ENCODE data around the gene CASQ1. TPM values are rescaled to one million over a fixed set of nuclear protein-coding genes. Genes with fewer than 3 reads are reported as not detected.

The CASQ1 gene
- total RNA-seq, 2 donors from 2014 or later = not detected

DNA sequence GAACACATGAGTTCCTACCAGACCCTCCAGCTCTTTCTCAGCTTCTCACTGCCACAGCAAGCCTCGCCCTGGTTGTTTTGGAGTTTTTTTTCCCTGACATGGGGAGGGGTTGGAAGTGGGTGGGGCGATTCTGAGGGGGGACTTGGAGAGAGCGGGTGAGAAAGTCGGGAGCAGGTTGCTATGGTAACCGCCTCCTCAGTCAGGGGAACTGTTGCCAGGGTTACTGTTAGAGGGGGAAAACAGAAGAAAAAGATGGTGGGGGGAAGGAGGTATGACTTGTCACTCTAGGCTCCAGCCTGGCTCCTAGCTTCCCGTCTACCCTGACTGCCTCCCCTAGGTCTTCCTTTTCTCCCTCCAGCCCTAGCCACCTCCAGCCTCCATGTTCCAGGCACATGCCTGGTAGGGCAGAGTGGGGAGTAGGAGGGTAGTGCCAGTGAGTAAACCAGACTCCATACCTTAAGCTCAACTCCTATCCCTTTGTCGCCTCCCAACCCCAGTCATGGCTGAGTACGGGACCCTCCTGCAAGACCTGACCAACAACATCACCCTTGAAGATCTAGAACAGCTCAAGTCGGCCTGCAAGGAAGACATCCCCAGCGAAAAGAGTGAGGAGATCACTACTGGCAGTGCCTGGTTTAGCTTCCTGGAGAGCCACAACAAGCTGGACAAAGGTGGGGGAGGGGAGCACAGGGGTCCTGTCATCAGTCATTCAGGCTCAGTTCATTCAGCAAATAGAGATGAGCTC, 20.8 kb downstream of the CASQ1 start:
- DNase-seq = no peak
- Mint-ChIP-seq H3K36me3 (ENCODE audit: low read depth) (peaks cover 16% of the 10 kb centered on the region), H3K4me3 (no peak overlapping the region), H3K27me3 (no peaks in the 10 kb centered on the region), H3K4me1 (peaks cover 49% of the 10 kb centered on the region), H3K27ac (peak overlapping the region; percentile 54)
- no peak for ATAC-seq
- H3K9me3 ChIP-seq (ENCODE audit: control insufficient read depth, low read length, poor library complexity, severe bottlenecking) = no peaks in the 10 kb centered on the region

DNA sequence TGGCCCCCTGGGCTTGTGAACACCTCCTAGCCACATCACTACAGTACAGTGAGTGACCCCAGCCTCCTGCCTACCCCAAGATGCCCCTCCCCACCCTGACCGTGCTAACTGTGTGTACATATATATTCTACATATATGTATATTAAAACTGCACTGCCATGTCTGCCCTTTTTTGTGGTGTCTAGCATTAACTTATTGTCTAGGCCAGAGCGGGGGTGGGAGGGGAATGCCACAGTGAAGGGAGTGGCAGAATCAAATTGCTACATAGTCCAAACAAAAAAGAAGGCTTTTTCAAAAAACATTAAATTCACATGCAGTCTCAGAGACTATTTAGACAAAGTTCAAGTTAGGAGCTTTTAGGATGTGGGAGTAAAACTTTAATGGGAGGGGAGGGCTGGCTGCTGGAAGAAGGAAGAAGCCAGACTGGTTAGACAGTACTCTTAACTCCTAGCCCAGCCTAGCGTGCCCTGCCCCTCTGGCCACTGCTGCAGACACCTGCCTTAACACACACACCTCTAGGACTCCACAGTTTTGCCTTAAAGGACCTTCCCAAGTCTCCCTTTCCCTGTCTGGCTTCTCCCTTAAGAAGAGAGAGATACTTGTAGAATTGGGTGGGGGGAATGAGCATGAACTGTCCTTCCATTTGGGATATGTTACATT, 24.2 kb downstream of the CASQ1 start:
- H3K27me3 Mint-ChIP-seq = no peaks in the 10 kb centered on the region
- H3K36me3 Mint-ChIP-seq (ENCODE audit: low read depth) = peaks cover 18% of the 10 kb centered on the region
- H3K27ac Mint-ChIP-seq = peak overlapping the region; percentile 70
- DNase-seq (no peak), ATAC-seq (no peak)
- peak overlapping the region; percentile 15 for H3K4me3 Mint-ChIP-seq
- H3K4me1 Mint-ChIP-seq = peaks cover 19% of the 10 kb centered on the region
- H3K9me3 ChIP-seq (ENCODE audit: control insufficient read depth, low read length, poor library complexity, severe bottlenecking) = no peaks in the 10 kb centered on the region

DNA sequence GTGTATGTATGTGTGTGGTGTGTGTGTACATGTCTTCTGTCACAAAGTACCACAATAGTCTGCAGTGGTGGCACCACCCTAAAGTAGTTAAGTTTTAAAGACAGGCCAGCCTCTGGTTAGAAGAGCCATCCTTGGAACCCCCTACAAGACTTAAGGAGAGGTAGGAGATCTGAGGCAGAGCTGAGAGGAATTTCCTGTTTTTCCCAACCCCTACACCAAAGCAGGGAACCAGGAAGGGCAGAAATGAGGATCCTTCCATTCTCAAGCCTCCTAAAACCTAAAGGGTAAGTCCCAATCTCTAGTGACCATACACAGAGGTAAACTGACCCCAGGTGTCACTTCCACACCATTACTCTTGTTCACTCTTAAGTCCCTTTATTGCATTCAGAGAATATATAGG, 25.9 kb downstream of the CASQ1 start:
- Mint-ChIP-seq H3K36me3 (ENCODE audit: low read depth) (peaks cover 18% of the 10 kb centered on the region), H3K27me3 (no peaks in the 10 kb centered on the region), H3K4me3 (no peak overlapping the region), H3K4me1 (peaks cover 13% of the 10 kb centered on the region), H3K27ac (peak overlapping the region; percentile 47)
- DNase-seq = no peak
- no peaks in the 10 kb centered on the region for H3K9me3 ChIP-seq (ENCODE audit: control insufficient read depth, low read length, poor library complexity, severe bottlenecking)
- no peak for ATAC-seq

DNA sequence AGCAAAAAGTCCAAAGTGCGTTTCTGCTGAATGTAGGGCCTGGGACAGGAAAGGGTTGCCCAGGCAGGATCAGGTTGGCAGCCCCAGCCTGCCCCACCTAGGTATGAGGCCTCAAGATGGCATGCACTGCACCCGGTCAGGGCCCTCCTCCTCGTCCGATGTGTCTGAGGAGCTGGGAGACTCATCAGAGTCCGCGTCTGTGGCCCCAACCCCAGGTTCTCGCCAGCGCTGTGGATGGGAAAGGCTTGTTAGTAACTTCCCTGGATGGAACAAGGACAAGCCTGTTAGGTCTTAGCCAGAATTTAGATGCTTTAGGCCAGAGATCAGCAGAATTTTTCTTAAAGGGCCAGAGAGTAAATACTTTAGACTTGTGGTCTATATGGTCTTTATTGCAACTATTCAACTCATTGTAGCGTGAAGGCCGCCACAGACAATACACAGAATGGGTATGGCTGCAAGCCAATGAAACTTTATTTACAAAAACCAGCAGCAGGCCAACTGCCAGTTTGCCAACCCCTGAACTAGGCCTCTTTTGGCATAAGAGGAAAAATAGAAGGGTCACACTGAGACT, 27.2 kb downstream of the CASQ1 start:
- H3K9me3 ChIP-seq (ENCODE audit: control insufficient read depth, low read length, poor library complexity, severe bottlenecking) = no peaks in the 10 kb centered on the region
- no peak for DNase-seq
- Mint-ChIP-seq H3K4me1 (peaks cover 11% of the 10 kb centered on the region), H3K27me3 (no peaks in the 10 kb centered on the region), H3K4me3 (no peak overlapping the region), H3K27ac (no peak overlapping the region), H3K36me3 (ENCODE audit: low read depth) (peaks cover 15% of the 10 kb centered on the region)
- no peak for ATAC-seq

DNA sequence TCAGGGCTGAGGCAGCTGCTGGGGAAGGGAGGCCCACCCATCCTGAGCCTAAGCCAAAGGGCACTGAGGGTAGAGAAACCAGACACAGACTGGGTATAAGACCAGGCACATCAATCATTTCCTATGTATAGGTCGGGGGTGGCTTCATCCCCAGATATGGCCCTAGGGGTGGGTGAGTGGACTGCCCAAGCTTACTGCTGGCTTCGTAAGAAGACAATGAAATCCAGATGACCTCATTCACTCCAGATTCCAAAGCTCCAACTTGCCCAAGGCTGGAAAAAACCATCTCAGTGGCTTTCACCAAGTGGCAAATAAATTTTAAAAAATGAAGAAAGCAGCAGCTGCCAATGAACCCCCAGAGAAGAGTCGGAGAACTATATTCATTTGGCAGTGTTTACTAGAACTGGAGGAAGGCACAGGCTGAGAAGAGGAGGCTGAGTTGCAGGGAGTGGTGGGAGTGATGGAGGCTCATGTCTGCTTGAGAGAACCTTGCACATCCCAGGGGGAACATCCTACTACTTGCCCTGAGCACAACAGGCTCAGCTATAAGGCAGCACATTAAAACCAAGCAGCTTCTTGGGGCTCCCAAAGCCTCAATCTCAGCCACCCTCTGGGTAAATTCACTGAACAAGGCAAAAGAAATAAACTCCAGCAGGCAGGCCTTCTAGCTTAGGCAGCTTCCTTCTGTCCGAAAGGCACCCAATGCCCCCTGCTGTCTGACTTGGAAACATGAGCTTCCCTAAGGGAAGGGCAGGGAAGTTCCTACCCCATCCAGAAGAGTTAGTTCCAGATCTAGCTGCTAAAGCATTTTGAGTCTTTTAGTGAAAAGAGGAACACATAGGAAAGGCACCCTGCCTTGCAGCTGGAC, 28.9 kb downstream of the CASQ1 start:
- H3K27ac Mint-ChIP-seq = no peak overlapping the region
- no peak for DNase-seq
- no peak for ATAC-seq

DNA sequence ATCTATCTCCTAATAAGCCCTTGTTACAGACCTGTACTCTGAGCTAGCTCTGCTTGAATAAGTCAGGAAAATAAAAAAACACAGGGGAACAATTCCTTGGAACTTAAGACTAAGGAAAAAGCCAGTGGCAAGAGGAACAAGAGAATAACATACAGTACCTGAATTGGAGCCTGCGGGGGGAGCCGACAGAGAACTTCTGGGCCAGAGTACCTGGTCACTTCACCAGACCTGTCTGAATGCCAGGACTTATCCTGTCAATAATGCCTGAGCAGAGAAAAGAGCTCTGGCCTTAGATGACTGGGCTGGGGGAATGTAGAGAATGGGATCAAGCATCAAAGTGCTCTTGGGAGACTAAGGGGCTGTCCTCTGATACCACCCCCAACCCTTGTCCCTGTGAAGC, 29.9 kb downstream of the CASQ1 start:
- Mint-ChIP-seq H3K4me1 (peaks cover 9% of the 10 kb centered on the region), H3K27ac (peak overlapping the region; percentile 34), H3K36me3 (ENCODE audit: low read depth) (peaks cover 5% of the 10 kb centered on the region)

More for the DNA sequence above, 28.9 kb downstream of the CASQ1 start:
- Mint-ChIP-seq H3K4me3 (no peak overlapping the region), H3K27me3 (no peaks in the 10 kb centered on the region), H3K4me1 (peaks cover 9% of the 10 kb centered on the region), H3K36me3 (ENCODE audit: low read depth) (peaks cover 5% of the 10 kb centered on the region)
- no peaks in the 10 kb centered on the region for H3K9me3 ChIP-seq (ENCODE audit: control insufficient read depth, low read length, poor library complexity, severe bottlenecking)

DNA sequence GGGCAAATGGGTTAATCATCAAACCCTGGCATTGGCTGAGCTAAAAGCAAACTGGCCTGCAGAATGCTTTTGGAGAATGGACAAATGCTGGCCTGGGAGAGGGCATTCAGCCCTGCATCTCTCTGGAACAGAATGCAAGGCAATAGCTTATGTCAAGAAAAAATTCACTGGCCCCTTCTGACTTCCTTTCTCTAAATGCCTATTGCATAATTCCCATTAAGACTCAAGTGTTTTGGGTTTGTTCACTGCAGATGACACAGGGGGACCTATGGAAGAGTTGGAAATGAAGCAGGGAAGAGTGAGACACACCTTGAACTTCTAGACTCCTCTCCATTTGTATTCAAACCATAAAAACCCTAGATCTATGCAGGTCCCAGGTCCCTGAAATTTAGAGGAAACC, 30.7 kb downstream of the CASQ1 start:
- no peak for DNase-seq
- peaks cover 7% of the 10 kb centered on the region for H3K4me1 Mint-ChIP-seq
- H3K9me3 ChIP-seq (ENCODE audit: control insufficient read depth, low read length, poor library complexity, severe bottlenecking) = no peaks in the 10 kb centered on the region
- H3K27me3 Mint-ChIP-seq = no peaks in the 10 kb centered on the region
- H3K27ac Mint-ChIP-seq = peak overlapping the region; percentile 34
- ATAC-seq = no peak
- H3K4me3 Mint-ChIP-seq = no peak overlapping the region
- peaks cover 2% of the 10 kb centered on the region for H3K36me3 Mint-ChIP-seq (ENCODE audit: low read depth)

More for the DNA sequence above, 29.9 kb downstream of the CASQ1 start:
- ATAC-seq (no peak), DNase-seq (no peak)
- Mint-ChIP-seq H3K27me3 (no peaks in the 10 kb centered on the region), H3K4me3 (no peak overlapping the region)
- no peaks in the 10 kb centered on the region for H3K9me3 ChIP-seq (ENCODE audit: control insufficient read depth, low read length, poor library complexity, severe bottlenecking)

DNA sequence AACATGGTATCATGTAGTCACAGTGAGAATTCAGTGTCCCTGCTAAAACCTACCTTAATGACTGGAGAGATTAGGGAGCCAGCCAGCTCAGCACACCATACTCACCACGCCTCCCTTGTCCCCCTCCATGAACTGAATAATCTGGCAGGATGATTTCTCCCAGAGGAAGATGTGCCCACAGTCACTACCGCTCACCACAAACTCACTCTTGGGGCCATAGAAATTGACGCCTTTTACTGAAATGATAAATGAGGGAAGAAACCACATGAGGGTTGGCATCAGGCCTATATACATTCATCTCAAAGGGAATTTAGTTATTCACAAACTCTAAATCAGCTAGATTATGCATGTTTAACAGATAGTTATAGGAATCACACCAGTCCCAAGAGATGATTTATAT, 32.2 kb downstream of the CASQ1 start:
- peaks cover 2% of the 10 kb centered on the region for H3K36me3 Mint-ChIP-seq (ENCODE audit: low read depth)

DNA sequence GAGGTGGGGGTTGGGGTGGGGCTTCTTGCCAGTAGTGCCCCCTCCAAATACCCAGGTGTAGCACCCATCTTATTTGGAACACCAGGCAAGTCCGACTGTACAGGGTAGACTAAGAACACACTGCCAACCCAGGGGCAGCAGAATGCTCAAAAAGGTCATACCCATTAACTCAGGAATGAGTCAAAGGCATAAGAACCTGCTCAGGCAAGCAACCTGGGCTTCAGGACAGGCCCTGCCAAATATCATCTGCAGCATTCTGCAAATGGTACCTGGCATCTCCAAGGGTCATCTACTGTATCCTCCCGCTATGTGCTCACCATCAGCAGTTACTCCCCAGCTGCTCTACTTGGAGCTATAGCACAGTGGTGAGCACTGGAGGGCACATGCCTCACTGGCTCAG, 34.2 kb downstream of the CASQ1 start:
- DNase-seq = no peak
- Mint-ChIP-seq H3K27ac (no peak overlapping the region), H3K36me3 (ENCODE audit: low read depth) (no peaks in the 10 kb centered on the region), H3K4me1 (peaks cover 4% of the 10 kb centered on the region), H3K4me3 (no peak overlapping the region), H3K27me3 (no peaks in the 10 kb centered on the region)
- H3K9me3 ChIP-seq (ENCODE audit: control insufficient read depth, low read length, poor library complexity, severe bottlenecking) = no peaks in the 10 kb centered on the region
- ATAC-seq = no peak

More for the DNA sequence above, 32.2 kb downstream of the CASQ1 start:
- H3K4me3 Mint-ChIP-seq = no peak overlapping the region
- ATAC-seq (no peak), DNase-seq (no peak)
- peaks cover 4% of the 10 kb centered on the region for H3K4me1 Mint-ChIP-seq
- H3K27ac Mint-ChIP-seq = peak overlapping the region; percentile 16
- no peaks in the 10 kb centered on the region for H3K9me3 ChIP-seq (ENCODE audit: control insufficient read depth, low read length, poor library complexity, severe bottlenecking)
- H3K27me3 Mint-ChIP-seq = no peaks in the 10 kb centered on the region

DNA sequence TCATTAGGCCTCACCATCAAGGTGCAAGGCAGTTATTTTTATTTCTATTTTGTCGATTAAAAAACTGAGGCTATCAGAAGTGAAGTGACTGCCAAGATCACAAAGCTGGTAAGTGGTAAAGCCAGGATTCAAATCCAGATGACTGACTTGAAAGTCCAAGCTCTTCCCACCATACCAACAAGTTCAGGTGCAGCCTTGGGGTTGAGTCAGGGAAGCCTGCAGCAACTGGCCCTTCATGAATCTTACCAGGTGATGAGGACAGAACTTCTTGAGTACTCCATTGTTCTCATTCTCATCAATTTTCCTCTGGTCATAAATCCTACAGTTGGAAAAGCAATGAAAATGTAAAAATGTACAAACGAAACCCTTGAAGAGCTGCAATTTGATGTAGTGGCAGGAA, 35.0 kb downstream of the CASQ1 start:
- Mint-ChIP-seq H3K4me1 (no peaks in the 10 kb centered on the region), H3K4me3 (no peak overlapping the region), H3K27ac (no peak overlapping the region), H3K27me3 (no peaks in the 10 kb centered on the region), H3K36me3 (ENCODE audit: low read depth) (no peaks in the 10 kb centered on the region)
- no peaks in the 10 kb centered on the region for H3K9me3 ChIP-seq (ENCODE audit: control insufficient read depth, low read length, poor library complexity, severe bottlenecking)
- DNase-seq (no peak), ATAC-seq (no peak)

DNA sequence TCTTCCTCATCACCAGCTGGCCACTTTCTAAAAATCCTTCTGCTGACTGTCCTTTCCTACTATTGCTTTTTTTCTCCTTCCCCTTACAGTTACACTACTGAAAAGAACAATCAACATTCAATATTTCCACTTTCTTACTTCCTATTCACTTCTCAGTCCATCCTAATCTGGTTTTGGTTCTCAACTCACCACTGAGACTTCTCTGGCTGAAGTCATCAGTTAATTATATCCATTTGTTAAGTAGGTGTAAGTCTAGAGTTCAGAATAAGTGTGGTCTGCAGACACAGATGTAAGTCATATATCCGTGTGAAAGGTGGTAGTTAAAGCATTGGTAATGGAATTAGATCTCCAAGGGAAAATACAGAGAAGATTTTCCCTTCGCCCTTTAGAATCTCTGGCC, 36.2 kb downstream of the CASQ1 start:
- no peaks in the 10 kb centered on the region for H3K4me1 Mint-ChIP-seq
- no peak overlapping the region for H3K27ac Mint-ChIP-seq
- H3K27me3 Mint-ChIP-seq = no peaks in the 10 kb centered on the region
- no peak overlapping the region for H3K4me3 Mint-ChIP-seq
- H3K36me3 Mint-ChIP-seq (ENCODE audit: low read depth) = no peaks in the 10 kb centered on the region
- no peak for DNase-seq
- no peak for ATAC-seq
- no peaks in the 10 kb centered on the region for H3K9me3 ChIP-seq (ENCODE audit: control insufficient read depth, low read length, poor library complexity, severe bottlenecking)

DNA sequence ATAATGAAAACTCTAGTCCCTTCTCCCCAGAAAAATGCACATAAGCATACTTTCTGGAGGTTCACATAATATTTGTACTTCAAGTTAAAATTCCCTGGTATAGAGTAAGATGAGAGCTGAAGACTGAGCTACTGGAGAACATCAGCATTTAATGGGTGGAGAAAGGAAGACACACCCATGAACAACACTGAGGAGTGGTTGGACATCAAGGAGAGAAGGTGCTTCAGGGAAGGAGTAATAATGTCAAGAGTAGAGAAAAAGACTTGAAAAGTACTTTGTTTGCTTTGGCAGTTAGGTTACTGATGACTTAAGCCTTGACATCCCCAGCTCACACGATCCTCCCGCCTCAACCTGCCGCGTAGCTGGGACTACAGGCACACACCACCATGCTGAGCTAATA, 36.7 kb downstream of the CASQ1 start:
- ATAC-seq (no peak), DNase-seq (no peak)
- H3K4me1 Mint-ChIP-seq = no peaks in the 10 kb centered on the region
- no peaks in the 10 kb centered on the region for H3K36me3 Mint-ChIP-seq (ENCODE audit: low read depth)
- no peaks in the 10 kb centered on the region for H3K9me3 ChIP-seq (ENCODE audit: control insufficient read depth, low read length, poor library complexity, severe bottlenecking)
- no peaks in the 10 kb centered on the region for H3K27me3 Mint-ChIP-seq
- no peak overlapping the region for H3K4me3 Mint-ChIP-seq
- no peak overlapping the region for H3K27ac Mint-ChIP-seq

DNA sequence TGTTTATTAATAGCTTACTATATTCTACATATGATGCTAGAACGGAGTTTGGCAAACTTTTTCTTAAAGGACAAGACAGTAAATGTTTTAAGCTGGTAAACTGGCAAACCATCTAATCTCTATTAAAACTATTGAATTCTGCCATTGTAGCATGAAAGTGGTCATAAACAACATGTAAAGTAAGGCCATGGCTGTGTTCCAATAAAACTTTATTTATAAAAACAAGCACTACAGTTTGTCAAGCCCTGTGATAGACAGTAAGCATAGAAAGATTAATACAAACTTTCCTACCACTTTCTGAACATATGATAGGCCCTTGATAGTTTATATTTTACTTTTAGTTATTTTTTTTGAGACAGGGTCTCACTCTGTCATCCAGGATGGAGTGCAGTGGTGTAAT, 37.2 kb downstream of the CASQ1 start:
- H3K9me3 ChIP-seq (ENCODE audit: control insufficient read depth, low read length, poor library complexity, severe bottlenecking) = no peaks in the 10 kb centered on the region
- no peaks in the 10 kb centered on the region for H3K4me1 Mint-ChIP-seq
- H3K27me3 Mint-ChIP-seq = no peaks in the 10 kb centered on the region
- no peak overlapping the region for H3K27ac Mint-ChIP-seq
- DNase-seq (no peak), ATAC-seq (no peak)
- no peaks in the 10 kb centered on the region for H3K36me3 Mint-ChIP-seq (ENCODE audit: low read depth)
- no peak overlapping the region for H3K4me3 Mint-ChIP-seq
